ENCODE measurements around the gene ART3. TPM values are rescaled to one million over a fixed set of nuclear protein-coding genes. Genes with fewer than 3 reads are reported as not detected.

Gene ART3
- total RNA-seq, 2 experiments from 2014 or later, result not detected

DNA sequence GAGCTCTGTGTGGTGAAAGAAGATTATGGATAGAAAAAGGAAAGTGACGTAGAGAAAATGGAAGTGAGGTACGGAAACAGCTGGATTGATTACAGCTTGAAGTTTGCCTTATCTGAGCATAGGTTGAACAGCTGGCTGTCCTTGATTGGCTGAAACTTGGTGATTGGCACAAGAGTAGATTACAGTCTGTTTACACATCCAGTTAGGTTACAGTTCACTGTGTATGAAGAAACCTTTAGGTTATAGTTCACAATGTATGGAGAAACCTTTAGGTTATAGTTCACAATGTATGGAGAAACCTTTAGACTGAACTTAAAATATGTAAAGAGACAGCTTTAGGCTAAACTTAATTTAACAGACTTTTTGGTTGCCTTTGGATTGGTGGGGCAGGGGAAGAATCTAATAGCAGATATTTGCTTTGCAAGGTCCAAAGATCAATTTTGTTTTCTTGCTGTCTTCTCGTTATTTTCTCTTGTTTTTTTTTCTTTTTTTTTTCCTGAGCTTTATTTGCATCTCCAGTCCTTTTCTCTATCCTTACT is 15.6 kb upstream of the ART3 start:
- no peaks in the 10 kb centered on the region for H3K4me1 ChIP-seq (ENCODE audit: insufficient read depth, low read length)
- no peaks in the 10 kb centered on the region for H3K36me3 ChIP-seq (ENCODE audit: insufficient read depth, low read length)
- no peak overlapping the region for H3K4me3 ChIP-seq (ENCODE audit: low read length)
- H3K9me3 ChIP-seq (ENCODE audit: control insufficient read depth in 1 of 2, insufficient read depth in 1 of 2, low read length in 2 of 2), result no peaks in the 10 kb centered on the region
- H3K9me3 Mint-ChIP-seq, result no peaks in the 10 kb centered on the region
- no peaks in the 10 kb centered on the region for H3K4me1 Mint-ChIP-seq (ENCODE audit: low read depth)
- no peak overlapping the region for H3K27ac ChIP-seq (ENCODE audit: low read depth in 1 of 2, low read length in 2 of 2)
- ATAC-seq (ENCODE audit: poor library complexity) (no peak), DNase-seq (no peak)
- ChIA-PET CTCF (interaction anchor here (0.6 to 1.2 kb wide), 3 partner anchors 13 to 163 kb away, joined by 3 to 4 read pairs (median 3); no protein-coding TSS in a partner anchor), POLR2A (interaction anchor here (0.7 kb wide), 1 partner anchor 36 kb away, joined by 3 read pairs; no protein-coding TSS in a partner anchor)
- intact Hi-C loops (cut with DNase I, micrococcal nuclease), result no loop called here
- no peaks in the 10 kb centered on the region for H3K36me3 Mint-ChIP-seq (ENCODE audit: low read depth)
- TF ChIP-seq, protein P1, sequence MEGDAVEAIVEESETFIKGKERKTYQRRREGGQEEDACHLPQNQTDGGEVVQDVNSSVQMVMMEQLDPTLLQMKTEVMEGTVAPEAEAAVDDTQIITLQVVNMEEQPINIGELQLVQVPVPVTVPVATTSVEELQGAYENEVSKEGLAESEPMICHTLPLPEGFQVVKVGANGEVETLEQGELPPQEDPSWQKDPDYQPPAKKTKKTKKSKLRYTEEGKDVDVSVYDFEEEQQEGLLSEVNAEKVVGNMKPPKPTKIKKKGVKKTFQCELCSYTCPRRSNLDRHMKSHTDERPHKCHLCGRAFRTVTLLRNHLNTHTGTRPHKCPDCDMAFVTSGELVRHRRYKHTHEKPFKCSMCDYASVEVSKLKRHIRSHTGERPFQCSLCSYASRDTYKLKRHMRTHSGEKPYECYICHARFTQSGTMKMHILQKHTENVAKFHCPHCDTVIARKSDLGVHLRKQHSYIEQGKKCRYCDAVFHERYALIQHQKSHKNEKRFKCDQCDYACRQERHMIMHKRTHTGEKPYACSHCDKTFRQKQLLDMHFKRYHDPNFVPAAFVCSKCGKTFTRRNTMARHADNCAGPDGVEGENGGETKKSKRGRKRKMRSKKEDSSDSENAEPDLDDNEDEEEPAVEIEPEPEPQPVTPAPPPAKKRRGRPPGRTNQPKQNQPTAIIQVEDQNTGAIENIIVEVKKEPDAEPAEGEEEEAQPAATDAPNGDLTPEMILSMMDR (IDR thresholded peaks at IDR 0.05), result no peak
- H3K27me3 ChIP-seq (ENCODE audit: control insufficient read depth in 1 of 2, insufficient read depth in 2 of 2, low read length in 2 of 2), result no peaks in the 10 kb centered on the region
- no peak overlapping the region for H3K4me3 Mint-ChIP-seq
- peaks cover 9% of the 10 kb centered on the region for H3K27me3 Mint-ChIP-seq
- H3K27ac Mint-ChIP-seq, result no peak overlapping the region

DNA sequence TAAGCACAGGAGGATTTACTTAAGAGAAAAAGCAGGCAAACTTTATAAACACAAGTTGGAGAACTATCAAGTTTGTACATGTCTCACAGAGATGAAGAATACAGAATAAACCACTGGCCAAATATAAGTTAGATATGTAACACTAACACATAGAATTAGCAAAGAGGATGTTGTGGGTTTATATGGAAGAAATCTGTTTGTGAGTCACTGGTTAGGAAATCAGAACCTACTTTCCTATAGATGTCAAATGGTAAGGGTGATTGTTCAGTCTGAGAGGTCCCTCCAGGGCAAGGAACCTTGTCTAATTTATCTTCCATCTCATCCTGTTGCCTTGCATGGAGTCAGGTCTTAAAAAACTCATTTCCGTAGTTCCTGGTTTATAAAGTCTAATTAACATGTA is 14.8 kb upstream of the ART3 start:
- ChIA-PET POLR2A (no interaction called here), CTCF (interaction anchor here (0.6 kb wide), 1 partner anchor 69 kb away, joined by 3 read pairs; no protein-coding TSS in a partner anchor)

DNA sequence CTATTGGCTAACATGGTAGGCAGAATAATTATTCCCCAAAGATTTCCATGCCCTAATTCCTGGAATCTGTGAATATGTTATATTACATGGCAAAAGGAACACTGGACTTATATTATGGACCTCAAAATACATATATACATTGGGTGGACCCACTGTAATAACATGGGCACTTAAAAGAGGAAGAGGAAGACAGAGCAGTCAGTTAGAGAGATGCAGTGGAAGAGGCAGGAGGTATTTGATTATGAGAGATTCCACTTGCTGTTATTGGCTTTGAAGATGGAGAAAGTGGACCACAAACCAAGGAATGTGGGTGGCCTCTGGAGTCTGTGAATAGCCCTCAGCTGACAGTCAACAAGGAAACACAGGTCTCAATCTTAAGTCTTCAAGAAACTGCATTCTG is 14.0 kb upstream of the ART3 start:
- CTCF ChIA-PET, result no interaction called here
- DNase-seq, result no peak
- Histone ChIP-seq H3K36me3 (ENCODE audit: insufficient read depth, low read length) (no peaks in the 10 kb centered on the region), H3K27me3 (ENCODE audit: control insufficient read depth in 1 of 2, insufficient read depth in 2 of 2, low read length in 2 of 2) (no peaks in the 10 kb centered on the region), H3K4me1 (ENCODE audit: insufficient read depth, low read length) (no peaks in the 10 kb centered on the region), H3K27ac (ENCODE audit: low read depth in 1 of 2, low read length in 2 of 2) (no peak overlapping the region), H3K9me3 (ENCODE audit: control insufficient read depth in 1 of 2, insufficient read depth in 1 of 2, low read length in 2 of 2) (no peaks in the 10 kb centered on the region), H3K4me3 (ENCODE audit: low read length) (no peak overlapping the region)
- no peak overlapping the region for H3K27ac Mint-ChIP-seq
- H3K27me3 Mint-ChIP-seq, result peaks cover 3% of the 10 kb centered on the region
- ATAC-seq (ENCODE audit: poor library complexity), result no peak
- no peaks in the 10 kb centered on the region for H3K4me1 Mint-ChIP-seq (ENCODE audit: low read depth)
- POLR2A ChIA-PET, result no interaction called here
- intact Hi-C loops (cut with DNase I, micrococcal nuclease), result no loop called here
- H3K9me3 Mint-ChIP-seq, result no peaks in the 10 kb centered on the region
- TF ChIP-seq, protein P1 (IDR thresholded peaks at IDR 0.05), result no peak
- no peaks in the 10 kb centered on the region for H3K36me3 Mint-ChIP-seq (ENCODE audit: low read depth)
- no peak overlapping the region for H3K4me3 Mint-ChIP-seq

More for the DNA sequence above, 14.8 kb upstream of the ART3 start:
- H3K27ac ChIP-seq (ENCODE audit: low read depth in 1 of 2, low read length in 2 of 2), result no peak overlapping the region
- H3K9me3 ChIP-seq (ENCODE audit: control insufficient read depth in 1 of 2, insufficient read depth in 1 of 2, low read length in 2 of 2), result no peaks in the 10 kb centered on the region
- Mint-ChIP-seq H3K27ac (no peak overlapping the region), H3K9me3 (no peaks in the 10 kb centered on the region), H3K4me1 (ENCODE audit: low read depth) (no peaks in the 10 kb centered on the region), H3K4me3 (no peak overlapping the region), H3K36me3 (ENCODE audit: low read depth) (no peaks in the 10 kb centered on the region), H3K27me3 (peaks cover 9% of the 10 kb centered on the region)
- H3K27me3 ChIP-seq (ENCODE audit: control insufficient read depth in 1 of 2, insufficient read depth in 2 of 2, low read length in 2 of 2), result no peaks in the 10 kb centered on the region
- no peaks in the 10 kb centered on the region for H3K4me1 ChIP-seq (ENCODE audit: insufficient read depth, low read length)
- no peaks in the 10 kb centered on the region for H3K36me3 ChIP-seq (ENCODE audit: insufficient read depth, low read length)
- H3K4me3 ChIP-seq (ENCODE audit: low read length), result no peak overlapping the region
- intact Hi-C loops (cut with DNase I, micrococcal nuclease), result no loop called here
- DNase-seq (peak in 2 of 14 experiments; percentile 10 to 34), ATAC-seq (ENCODE audit: poor library complexity) (no peak)
- TF ChIP-seq, protein P1 (IDR thresholded peaks at IDR 0.05), result no peak

Data from CD4-positive, alpha-beta T cell (primary cell).